GM21528 (cell line): ENCODE data around the gene SURF6.
"Not testable (repeated sequence)": the region's sequence is repeated elsewhere in the genome, so short reads cannot be mapped to it uniquely, and the experiment has no call there.

ENCODE experiments used
- ATAC-seq: cut with Tn5 transposase; IDR thresholded peaks from one replicate; pipeline ENCODE4 v1.9.1; 2021; ENCODE audit warnings: mild to moderate bottlenecking, moderate library complexity; ENCODE audit not compliant: unreplicated experiment, low FRiP score

SURF6 gene

GRCh38 chr9:133301253-133302230 lies 34.4 kb downstream of the SURF6 start:
- ATAC-seq = no peak

GRCh38 chr9:133299996-133300395 lies 36.0 kb downstream of the SURF6 start:
- not testable (repeated sequence) for ATAC-seq

- ATAC-seq = no peak
Observed at GRCh38 chr9:133294257-133294656, 41.7 kb downstream of the SURF6 start.

GRCh38 chr9:133290751-133291302 lies 45.2 kb downstream of the SURF6 start:
- no peak for ATAC-seq

GRCh38 chr9:133286523-133286922 lies 49.5 kb downstream of the SURF6 start:
- ATAC-seq = no peak

- no peak for ATAC-seq
Observed at GRCh38 chr9:133285252-133285775, 50.7 kb downstream of the SURF6 start.

- ATAC-seq = no peak
Observed at GRCh38 chr9:133284362-133284761, 51.6 kb downstream of the SURF6 start.

GRCh38 chr9:133283255-133284032 lies 52.5 kb downstream of the SURF6 start:
- not testable (repeated sequence) for ATAC-seq

GRCh38 chr9:133282464-133283238 lies 53.3 kb downstream of the SURF6 start:
- no peak for ATAC-seq

- ATAC-seq = no peak
Observed at GRCh38 chr9:133280392-133280791, 55.6 kb downstream of the SURF6 start.
